Brain microvascular endothelial cell (primary cell): Measurements from ENCODE around the gene TUBGCP3.

ENCODE experiments used
- DNase-seq: peaks from one replicate; pipeline ENCODE4 v3.0.0-alpha.2; 2020
- H3K27ac ChIP-seq: fragments of 250-450 bp; sonication (Bioruptor Pico); 2 replicates; pipeline ENCODE4 v1.5.1; 2020; ENCODE audit warnings: mild to moderate bottlenecking, moderate library complexity
- H3K27me3 ChIP-seq: fragments of 250-450 bp; sonication (Bioruptor Pico); replicated peaks from 2 replicates; pipeline ENCODE4 v1.5.1; 2020; ENCODE audit warnings: mild to moderate bottlenecking
- H3K36me3 ChIP-seq: fragments of 250-450 bp; sonication (Bioruptor Pico); replicated peaks from 2 replicates; pipeline ENCODE4 v1.5.1; 2020; ENCODE audit warnings: mild to moderate bottlenecking
- H3K4me3 ChIP-seq: 2 replicates; pipeline ENCODE4 v1.5.1; 2011; ENCODE audit warnings: low read depth, mild to moderate bottlenecking, control low read depth, low read length, moderate library complexity
- in situ Hi-C: cut with HindIII; loops from 2 replicates; pipeline ENCODE4 v1.10.0; 2017; ENCODE audit warnings: low sequenced_read_pairs, low pct_ligation_motif_present
- TF ChIP-seq, protein P1 (sequence below): IDR thresholded peaks from 2 replicates; pipeline ENCODE4 v1.5.1; 2011; ENCODE audit warnings: low read depth, mild to moderate bottlenecking, moderate library complexity, low read length, control low read depth, inconsistent platforms; ENCODE audit errors: missing control alignments

The TUBGCP3 gene

DNA sequence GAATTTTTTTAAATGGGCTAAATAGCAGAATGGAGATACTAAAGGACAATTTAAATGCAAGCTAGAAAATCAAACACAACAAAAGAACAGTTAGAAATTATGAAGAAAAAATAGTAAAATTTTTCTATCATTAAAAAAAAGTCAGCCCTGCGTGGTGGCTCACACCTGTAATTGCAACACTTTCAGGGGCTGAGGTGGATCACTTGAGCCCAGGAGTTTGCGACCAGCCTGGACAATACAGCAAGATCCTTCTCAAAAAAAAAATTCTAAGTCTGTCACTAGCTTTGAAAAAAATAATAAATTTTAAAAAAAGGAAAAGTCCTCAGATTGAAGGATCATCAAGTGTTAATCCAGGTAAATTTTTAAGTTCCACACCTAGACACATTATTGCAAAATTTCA lies 7.7 kb downstream of the TUBGCP3 start:
- in situ Hi-C loops = no loop called here
- no peak for DNase-seq
- Histone ChIP-seq H3K36me3 (no peaks in the 10 kb centered on the region), H3K4me3 (no peak overlapping the region), H3K27ac (no peak overlapping the region), H3K27me3 (no peaks in the 10 kb centered on the region)
- TF ChIP-seq, protein P1, sequence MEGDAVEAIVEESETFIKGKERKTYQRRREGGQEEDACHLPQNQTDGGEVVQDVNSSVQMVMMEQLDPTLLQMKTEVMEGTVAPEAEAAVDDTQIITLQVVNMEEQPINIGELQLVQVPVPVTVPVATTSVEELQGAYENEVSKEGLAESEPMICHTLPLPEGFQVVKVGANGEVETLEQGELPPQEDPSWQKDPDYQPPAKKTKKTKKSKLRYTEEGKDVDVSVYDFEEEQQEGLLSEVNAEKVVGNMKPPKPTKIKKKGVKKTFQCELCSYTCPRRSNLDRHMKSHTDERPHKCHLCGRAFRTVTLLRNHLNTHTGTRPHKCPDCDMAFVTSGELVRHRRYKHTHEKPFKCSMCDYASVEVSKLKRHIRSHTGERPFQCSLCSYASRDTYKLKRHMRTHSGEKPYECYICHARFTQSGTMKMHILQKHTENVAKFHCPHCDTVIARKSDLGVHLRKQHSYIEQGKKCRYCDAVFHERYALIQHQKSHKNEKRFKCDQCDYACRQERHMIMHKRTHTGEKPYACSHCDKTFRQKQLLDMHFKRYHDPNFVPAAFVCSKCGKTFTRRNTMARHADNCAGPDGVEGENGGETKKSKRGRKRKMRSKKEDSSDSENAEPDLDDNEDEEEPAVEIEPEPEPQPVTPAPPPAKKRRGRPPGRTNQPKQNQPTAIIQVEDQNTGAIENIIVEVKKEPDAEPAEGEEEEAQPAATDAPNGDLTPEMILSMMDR = no peak

DNA sequence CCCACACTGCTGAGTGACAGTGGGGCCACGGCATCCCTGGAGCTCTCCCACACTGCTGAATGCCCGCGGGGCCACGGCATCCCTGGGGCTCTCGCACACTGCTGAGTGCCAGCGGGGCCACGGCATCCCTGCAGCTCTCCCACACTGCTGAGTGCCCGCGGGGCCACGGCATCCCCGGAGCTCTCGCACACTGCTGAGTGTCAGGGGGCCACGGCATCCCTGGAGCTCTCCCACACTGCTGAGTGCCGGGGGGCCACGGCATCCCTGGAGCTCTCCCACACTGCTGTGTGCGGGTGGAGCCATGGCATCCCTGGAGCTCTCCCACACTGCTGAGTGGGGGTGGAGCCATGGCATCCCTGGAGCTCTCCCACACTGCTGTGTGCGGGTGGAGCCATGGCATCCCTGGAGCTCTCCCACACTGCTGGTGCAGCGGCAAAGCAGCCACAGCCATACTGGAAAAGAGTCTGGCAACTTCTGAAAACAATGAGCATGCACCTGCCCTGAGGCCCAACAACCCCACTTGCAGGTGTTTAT lies 8.6 kb downstream of the TUBGCP3 start:
- in situ Hi-C loops = no loop called here
- no peak overlapping the region for H3K27ac ChIP-seq
- no peaks in the 10 kb centered on the region for H3K36me3 ChIP-seq
- DNase-seq = no peak
- no peaks in the 10 kb centered on the region for H3K27me3 ChIP-seq
- no peak overlapping the region for H3K4me3 ChIP-seq
- TF ChIP-seq, protein P1 = no peak

DNA sequence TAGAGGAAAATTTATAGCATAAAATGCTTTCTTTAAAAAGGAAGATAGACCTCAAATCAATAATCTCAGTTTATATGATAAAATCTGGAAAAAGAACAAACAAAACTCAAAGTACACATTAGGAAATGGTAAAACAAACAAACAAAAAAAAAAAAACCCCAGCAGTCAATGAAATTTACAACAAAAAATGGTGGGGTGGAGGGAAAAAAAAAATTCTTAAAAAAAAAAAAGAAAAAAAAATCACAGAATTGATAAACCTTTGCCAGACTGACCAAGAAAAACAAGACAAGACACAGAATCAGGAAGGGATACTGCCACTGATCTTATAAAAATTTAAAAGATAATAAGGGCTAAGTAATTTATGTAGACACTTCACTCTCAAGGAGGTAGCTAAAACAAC lies 11.2 kb downstream of the TUBGCP3 start:
- H3K36me3 ChIP-seq = no peaks in the 10 kb centered on the region
- no peak overlapping the region for H3K27ac ChIP-seq
- TF ChIP-seq, protein P1 = no peak
- no peaks in the 10 kb centered on the region for H3K27me3 ChIP-seq
- H3K4me3 ChIP-seq = no peak overlapping the region
- DNase-seq = no peak
- in situ Hi-C loops = no loop called here

DNA sequence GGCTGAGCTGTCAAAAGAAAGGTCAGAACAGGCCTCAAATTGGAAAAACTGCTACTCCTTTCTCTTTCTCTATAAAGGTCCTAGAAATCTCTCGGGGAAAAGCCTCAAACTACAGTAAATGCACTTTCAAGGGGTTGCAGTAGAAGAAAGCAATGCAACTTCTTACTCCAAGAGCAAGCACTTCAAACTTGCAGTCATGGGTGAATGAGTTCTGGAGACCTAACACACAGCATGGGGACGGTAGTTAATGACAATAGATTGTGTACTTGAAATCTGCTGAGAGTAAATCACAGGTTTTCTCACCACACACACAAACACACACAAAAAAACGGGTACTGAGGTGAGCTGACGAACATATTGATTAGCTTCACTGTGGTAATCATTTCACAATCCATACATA lies 11.8 kb downstream of the TUBGCP3 start:
- no peaks in the 10 kb centered on the region for H3K27me3 ChIP-seq
- H3K4me3 ChIP-seq = no peak overlapping the region
- DNase-seq = no peak
- in situ Hi-C loops = no loop called here
- H3K36me3 ChIP-seq = no peaks in the 10 kb centered on the region
- no peak overlapping the region for H3K27ac ChIP-seq
- TF ChIP-seq, protein P1 = no peak

DNA sequence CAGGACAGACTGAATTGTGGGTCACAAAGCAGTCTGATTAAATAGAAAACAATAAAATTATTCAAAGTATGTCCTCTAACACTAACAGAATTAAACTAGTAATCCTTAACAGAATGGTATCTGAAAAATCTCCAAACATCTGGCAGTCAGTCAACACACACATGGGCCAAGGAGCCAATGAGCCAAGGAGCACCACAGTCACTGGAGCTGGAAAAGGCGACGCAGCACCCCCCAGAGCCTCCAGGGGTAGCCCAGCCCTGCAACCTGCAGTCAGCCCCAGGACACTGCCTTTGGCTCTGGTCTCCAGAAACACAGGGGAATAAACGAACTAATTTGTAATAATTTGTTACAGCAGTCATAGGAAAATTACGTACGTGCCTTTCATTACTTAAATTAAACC lies 12.3 kb downstream of the TUBGCP3 start:
- Histone ChIP-seq H3K27ac (no peak overlapping the region), H3K27me3 (no peaks in the 10 kb centered on the region), H3K4me3 (no peak overlapping the region), H3K36me3 (no peaks in the 10 kb centered on the region)
- DNase-seq = no peak
- in situ Hi-C loops = no loop called here
- TF ChIP-seq, protein P1 = no peak

DNA sequence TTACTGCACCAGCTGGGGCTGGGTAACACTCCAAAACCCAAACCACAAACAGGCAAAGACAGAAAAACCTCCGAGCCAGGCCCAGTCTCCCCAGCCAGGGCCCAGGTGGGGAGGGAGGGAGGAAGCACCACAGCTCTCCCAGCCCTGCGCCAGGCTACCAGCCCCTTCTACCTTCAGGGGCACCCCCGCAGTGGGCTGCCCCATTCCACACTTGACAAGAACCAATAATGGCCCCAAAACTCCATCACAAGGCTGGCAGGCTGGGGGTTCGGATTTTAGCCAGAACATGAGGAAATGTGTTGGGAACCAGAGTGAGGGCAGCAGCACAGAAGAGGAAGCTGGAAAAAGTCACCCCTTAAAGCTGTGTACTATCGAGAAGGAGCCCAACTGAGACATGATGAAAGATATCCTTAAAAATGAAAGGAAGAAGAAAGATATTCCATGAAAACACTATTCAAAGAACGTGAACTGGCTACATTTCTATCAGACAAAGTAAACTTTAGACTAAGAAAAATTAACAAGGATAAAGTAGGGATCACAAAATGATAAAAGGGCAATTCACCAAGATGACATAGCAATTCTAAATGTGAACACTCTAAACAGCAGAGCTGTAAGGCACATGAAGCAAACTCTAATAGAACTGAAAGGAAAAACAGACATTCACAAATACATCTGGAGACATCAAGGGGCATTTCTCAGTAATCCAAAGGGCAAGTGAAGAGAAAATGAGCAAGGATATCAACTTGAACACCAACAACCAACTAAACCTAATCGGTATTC lies 12.9 kb downstream of the TUBGCP3 start:
- no peaks in the 10 kb centered on the region for H3K27me3 ChIP-seq
- in situ Hi-C loops = no loop called here
- H3K27ac ChIP-seq = no peak overlapping the region

More for the DNA sequence above, 12.9 kb downstream of the TUBGCP3 start:
- DNase-seq = no peak
- TF ChIP-seq, protein P1 = no peak
- H3K4me3 ChIP-seq = no peak overlapping the region
- no peaks in the 10 kb centered on the region for H3K36me3 ChIP-seq
